ENCODE measurements around the gene ITFG1.

DNA sequence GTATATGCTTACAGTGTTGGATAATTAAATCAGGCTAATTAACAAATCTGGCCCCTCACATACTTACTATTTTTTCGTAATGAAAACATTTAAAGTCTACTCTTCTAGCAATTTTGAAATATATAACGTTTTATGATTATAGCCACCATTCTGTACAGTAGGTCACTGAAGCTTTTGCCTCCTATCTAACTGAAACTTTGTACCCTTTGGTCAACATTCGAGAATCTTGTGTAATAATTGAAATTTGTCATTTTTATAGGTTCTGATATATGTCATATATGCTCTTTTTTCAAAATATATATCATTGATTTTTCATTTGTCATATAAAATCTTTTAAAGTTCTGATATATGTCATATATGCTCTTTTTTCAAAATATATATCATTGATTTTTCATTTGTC, 12.9 kb upstream of the ITFG1 start:
- TF ChIP-seq, protein P1, sequence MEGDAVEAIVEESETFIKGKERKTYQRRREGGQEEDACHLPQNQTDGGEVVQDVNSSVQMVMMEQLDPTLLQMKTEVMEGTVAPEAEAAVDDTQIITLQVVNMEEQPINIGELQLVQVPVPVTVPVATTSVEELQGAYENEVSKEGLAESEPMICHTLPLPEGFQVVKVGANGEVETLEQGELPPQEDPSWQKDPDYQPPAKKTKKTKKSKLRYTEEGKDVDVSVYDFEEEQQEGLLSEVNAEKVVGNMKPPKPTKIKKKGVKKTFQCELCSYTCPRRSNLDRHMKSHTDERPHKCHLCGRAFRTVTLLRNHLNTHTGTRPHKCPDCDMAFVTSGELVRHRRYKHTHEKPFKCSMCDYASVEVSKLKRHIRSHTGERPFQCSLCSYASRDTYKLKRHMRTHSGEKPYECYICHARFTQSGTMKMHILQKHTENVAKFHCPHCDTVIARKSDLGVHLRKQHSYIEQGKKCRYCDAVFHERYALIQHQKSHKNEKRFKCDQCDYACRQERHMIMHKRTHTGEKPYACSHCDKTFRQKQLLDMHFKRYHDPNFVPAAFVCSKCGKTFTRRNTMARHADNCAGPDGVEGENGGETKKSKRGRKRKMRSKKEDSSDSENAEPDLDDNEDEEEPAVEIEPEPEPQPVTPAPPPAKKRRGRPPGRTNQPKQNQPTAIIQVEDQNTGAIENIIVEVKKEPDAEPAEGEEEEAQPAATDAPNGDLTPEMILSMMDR (IDR thresholded peaks at IDR 0.05) = no peak
- TF ChIP-seq POLR2A (IDR thresholded peaks at IDR 0.05) = no peak

Measured in heart left ventricle (tissue), 13 donors.